ENCODE data around the gene DHCR24.

DHCR24 gene

GRCh38 chr1:54809496-54810074 is 77.4 kb downstream of the DHCR24 start:
- peaks cover 46 to 62% of the 10 kb centered on the region in 2 donors for H3K4me1 Mint-ChIP-seq (ENCODE audit: low read depth in 2 of 2)
- no peak for ATAC-seq (replicated peaks)
- peak overlapping the region in 1 of 2 donors; percentile 40 for H3K4me3 Mint-ChIP-seq
- no peak for DNase-seq
- H3K27ac Mint-ChIP-seq, result peak overlapping the region; percentile 13 to 30
- H3K36me3 Mint-ChIP-seq (ENCODE audit: insufficient read depth), result no peaks in the 10 kb centered on the region
- no peaks in the 10 kb centered on the region for H3K27me3 Mint-ChIP-seq
- H3K9me3 Mint-ChIP-seq, result no peaks in the 10 kb centered on the region

GRCh38 chr1:54808443-54809207 is 78.4 kb downstream of the DHCR24 start:
- peak overlapping the region; percentile 65 to 70 for H3K4me3 Mint-ChIP-seq
- H3K27ac Mint-ChIP-seq, result peak overlapping the region; percentile 85 to 87
- no peaks in the 10 kb centered on the region for H3K36me3 Mint-ChIP-seq (ENCODE audit: insufficient read depth)
- H3K27me3 Mint-ChIP-seq, result no peaks in the 10 kb centered on the region
- DNase-seq, result no peak
- ATAC-seq (replicated peaks), result no peak
- H3K9me3 Mint-ChIP-seq, result no peaks in the 10 kb centered on the region
- H3K4me1 Mint-ChIP-seq (ENCODE audit: low read depth in 2 of 2), result peaks cover 52 to 68% of the 10 kb centered on the region in 2 donors

GRCh38 chr1:54807756-54808155 is 79.2 kb downstream of the DHCR24 start:
- H3K4me3 Mint-ChIP-seq, result peak overlapping the region; percentile 65 to 70
- no peaks in the 10 kb centered on the region for H3K9me3 Mint-ChIP-seq
- H3K27me3 Mint-ChIP-seq, result no peaks in the 10 kb centered on the region

GRCh38 chr1:54806931-54807611 is 79.9 kb downstream of the DHCR24 start:
- DNase-seq (peak; percentile 44 to 64 (median 59)), ATAC-seq (replicated peaks) (peak; percentile 92)
- Mint-ChIP-seq H3K27me3 (no peaks in the 10 kb centered on the region), H3K9me3 (no peaks in the 10 kb centered on the region), H3K4me1 (ENCODE audit: low read depth in 2 of 2) (peaks cover 44 to 62% of the 10 kb centered on the region in 2 donors), H3K27ac (peak overlapping the region; percentile 85 to 87), H3K4me3 (peak overlapping the region; percentile 65 to 70), H3K36me3 (ENCODE audit: insufficient read depth) (no peaks in the 10 kb centered on the region)

More at GRCh38 chr1:54807756-54808155, 79.2 kb downstream of the DHCR24 start:
- DNase-seq (no peak), ATAC-seq (replicated peaks) (no peak)
- H3K36me3 Mint-ChIP-seq (ENCODE audit: insufficient read depth), result no peaks in the 10 kb centered on the region
- peaks cover 47 to 64% of the 10 kb centered on the region in 2 donors for H3K4me1 Mint-ChIP-seq (ENCODE audit: low read depth in 2 of 2)
- peak overlapping the region; percentile 85 to 87 for H3K27ac Mint-ChIP-seq

- peak overlapping the region in 1 of 2 donors; percentile 85 for H3K27ac Mint-ChIP-seq
- H3K9me3 Mint-ChIP-seq, result no peaks in the 10 kb centered on the region
- no peak for ATAC-seq (replicated peaks)
- no peaks in the 10 kb centered on the region for H3K27me3 Mint-ChIP-seq
- no peak overlapping the region for H3K4me3 Mint-ChIP-seq
- peaks cover 7% of the 10 kb centered on the region for H3K36me3 Mint-ChIP-seq (ENCODE audit: insufficient read depth)
- H3K4me1 Mint-ChIP-seq (ENCODE audit: low read depth in 2 of 2), result peaks cover 50 to 65% of the 10 kb centered on the region in 2 donors
- no peak for DNase-seq
Measured at GRCh38 chr1:54805981-54806381, 81.0 kb downstream of the DHCR24 start.

GRCh38 chr1:54805466-54805865 is 81.5 kb downstream of the DHCR24 start:
- Mint-ChIP-seq H3K4me3 (peak overlapping the region; percentile 18 to 61), H3K27me3 (no peaks in the 10 kb centered on the region), H3K9me3 (no peaks in the 10 kb centered on the region), H3K4me1 (ENCODE audit: low read depth in 2 of 2) (peaks cover 46 to 60% of the 10 kb centered on the region in 2 donors), H3K27ac (peak overlapping the region; percentile 87 to 88), H3K36me3 (ENCODE audit: insufficient read depth) (peaks cover 7% of the 10 kb centered on the region)
- DNase-seq (no peak), ATAC-seq (replicated peaks) (no peak)

- H3K36me3 Mint-ChIP-seq (ENCODE audit: insufficient read depth), result peaks cover 7% of the 10 kb centered on the region
- no peaks in the 10 kb centered on the region for H3K9me3 Mint-ChIP-seq
- H3K4me3 Mint-ChIP-seq, result peak overlapping the region; percentile 18 to 61
- peak overlapping the region; percentile 87 to 88 for H3K27ac Mint-ChIP-seq
- H3K27me3 Mint-ChIP-seq, result no peaks in the 10 kb centered on the region
- DNase-seq (no peak), ATAC-seq (replicated peaks) (no peak)
- H3K4me1 Mint-ChIP-seq (ENCODE audit: low read depth in 2 of 2), result peaks cover 47 to 60% of the 10 kb centered on the region in 2 donors
Measured at GRCh38 chr1:54804471-54805132, 82.4 kb downstream of the DHCR24 start.

GRCh38 chr1:54803761-54804470 is 83.1 kb downstream of the DHCR24 start:
- DNase-seq, result no peak
- H3K27me3 Mint-ChIP-seq, result no peaks in the 10 kb centered on the region
- H3K27ac Mint-ChIP-seq, result peak overlapping the region; percentile 87 to 88
- peaks cover 54 to 66% of the 10 kb centered on the region in 2 donors for H3K4me1 Mint-ChIP-seq (ENCODE audit: low read depth in 2 of 2)
- no peaks in the 10 kb centered on the region for H3K9me3 Mint-ChIP-seq
- H3K36me3 Mint-ChIP-seq (ENCODE audit: insufficient read depth), result peaks cover 7% of the 10 kb centered on the region
- peak overlapping the region in 1 of 2 donors; percentile 61 for H3K4me3 Mint-ChIP-seq
- no peak for ATAC-seq (replicated peaks)

GRCh38 chr1:54800899-54801759 is 85.9 kb downstream of the DHCR24 start, which contains the start of gene TTC22:
TTC22 (minus strand) TSS chr1:54801323; CDS start chr1:54801163, 160 bp downstream.
- no peaks in the 10 kb centered on the region for H3K9me3 Mint-ChIP-seq

GRCh38 chr1:54800041-54800898 is 86.7 kb downstream of the DHCR24 start:
- no peak for DNase-seq
- H3K4me3 Mint-ChIP-seq, result peak overlapping the region; percentile 94 to 97
- no peaks in the 10 kb centered on the region for H3K27me3 Mint-ChIP-seq
- ATAC-seq (replicated peaks), result no peak
- H3K36me3 Mint-ChIP-seq (ENCODE audit: insufficient read depth), result peaks cover 25% of the 10 kb centered on the region
- peaks cover 68 to 71% of the 10 kb centered on the region in 2 donors for H3K4me1 Mint-ChIP-seq (ENCODE audit: low read depth in 2 of 2)
- H3K27ac Mint-ChIP-seq, result peak overlapping the region; percentile 92 to 95
- no peaks in the 10 kb centered on the region for H3K9me3 Mint-ChIP-seq

More at GRCh38 chr1:54800899-54801759, 85.9 kb downstream of the DHCR24 start, which contains the start of gene TTC22:
- Mint-ChIP-seq H3K4me3 (peak within 1 kb of the TSS; percentile 94 to 97), H3K27ac (peak within 1 kb of the TSS; percentile 92 to 95), H3K27me3 (no peaks in the 10 kb centered on the region), H3K36me3 (ENCODE audit: insufficient read depth) (peaks cover 19% of the 10 kb centered on the region), H3K4me1 (ENCODE audit: low read depth in 2 of 2) (peaks cover 61 to 67% of the 10 kb centered on the region in 2 donors)
- DNase-seq, result peak; percentile 61 to 74 (median 64)
- peak; percentile 80 for ATAC-seq (replicated peaks)

Measured in effector memory CD8-positive, alpha-beta T cell (primary cell).